ENCODE results near the gene SYT6.
A peak's percentile ranks its signal among the peaks of the same experiment; 100 is the strongest.

Gene SYT6

DNA sequence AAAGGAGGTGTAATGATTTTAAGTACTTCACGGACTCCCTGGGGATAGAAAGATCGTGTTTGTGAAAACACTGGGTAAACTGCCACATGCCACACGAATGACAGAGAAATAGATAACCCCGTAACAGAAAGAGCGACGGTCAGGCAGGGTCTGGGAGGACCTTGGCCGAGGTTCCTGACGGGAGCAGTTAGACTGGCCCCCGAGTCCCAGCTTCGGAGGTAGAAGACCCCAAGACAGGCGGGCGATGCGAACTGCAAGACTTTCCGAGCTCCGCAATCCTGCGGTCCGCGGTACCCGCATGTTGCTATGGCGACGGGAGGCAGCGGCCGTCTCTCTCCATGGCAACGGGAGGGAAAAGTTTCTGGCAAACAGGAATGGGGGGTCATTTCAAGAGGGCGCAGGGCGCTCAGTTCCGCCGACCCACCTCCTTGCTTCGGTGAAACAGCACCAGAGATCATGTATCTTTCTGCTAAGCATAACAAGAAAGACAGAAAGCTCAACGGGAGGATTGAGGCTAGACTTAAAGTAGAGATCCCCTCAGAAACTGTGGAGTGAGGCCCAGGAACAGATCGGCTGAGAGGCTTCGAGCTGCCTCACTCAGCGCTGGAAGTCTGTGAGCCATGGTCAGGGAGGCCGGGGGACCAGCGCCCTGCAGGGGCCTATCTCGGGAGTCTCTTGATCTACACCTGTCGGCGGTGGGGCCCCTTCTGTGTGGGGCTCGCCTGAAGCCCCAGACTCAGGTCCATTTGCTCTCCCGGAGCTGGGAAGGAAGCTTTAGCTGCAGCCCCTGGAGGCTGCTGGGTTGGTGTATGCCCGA is 685 bp upstream of the SYT6 start:
- DNase-seq, result peak; percentile 47

DNA sequence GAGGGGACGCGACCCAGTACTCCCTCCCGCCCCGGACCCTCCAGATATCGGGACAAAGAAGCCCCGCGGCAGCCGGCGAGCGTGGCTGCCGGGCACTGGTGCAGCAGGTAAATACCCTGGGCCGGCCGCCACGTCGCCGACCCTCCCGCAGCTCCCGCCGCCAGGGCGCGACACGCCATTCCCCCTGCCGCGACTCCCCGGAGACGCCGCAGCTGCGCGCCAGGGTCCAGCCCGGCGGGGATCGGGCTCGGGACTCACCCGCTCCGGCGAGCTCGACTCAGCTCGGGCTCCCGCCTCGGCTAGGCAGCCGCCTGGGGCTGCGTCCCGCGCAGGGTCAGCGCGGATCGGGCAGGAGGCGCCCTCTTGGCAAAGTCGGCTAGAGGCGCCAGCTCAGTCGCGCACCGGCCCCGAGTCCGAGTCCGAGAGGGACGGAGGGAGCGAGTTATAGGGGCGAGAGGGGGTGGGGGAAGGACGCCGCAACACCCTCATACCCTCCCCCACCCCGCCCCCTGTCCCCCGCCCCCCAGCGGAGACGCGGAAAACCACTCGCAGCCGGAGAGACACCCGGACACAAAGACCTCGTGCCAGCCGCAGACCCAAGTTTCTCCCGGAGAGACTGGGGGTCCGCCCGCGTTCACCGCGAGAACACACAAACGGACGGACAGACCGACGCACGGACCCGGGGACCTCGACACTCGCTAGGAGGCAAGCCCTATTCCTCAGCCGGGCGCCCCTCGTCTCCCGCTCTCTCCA is 985 bp downstream of the SYT6 start:
- DNase-seq, result peak; percentile 59

DNA sequence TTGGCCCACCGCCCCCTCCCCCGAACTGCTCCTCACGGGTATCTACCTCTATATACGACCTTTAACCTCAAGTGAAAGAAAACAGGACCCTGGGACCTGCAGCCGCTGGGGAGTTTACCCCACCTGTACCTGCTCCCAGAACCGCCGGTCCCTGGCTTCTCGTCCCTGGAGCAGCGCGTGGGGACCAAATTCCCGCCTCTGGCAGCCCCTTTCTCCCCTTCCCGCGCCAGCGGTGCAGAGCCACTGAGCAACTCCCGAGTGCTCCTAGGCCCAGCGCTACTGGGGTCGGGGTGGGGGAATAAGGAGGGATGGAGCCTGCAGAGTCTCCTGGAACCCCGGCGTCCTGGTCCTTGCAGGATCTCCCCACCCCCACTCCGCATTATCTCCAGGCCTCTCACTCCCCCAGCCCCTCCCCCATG is 1.6 kb downstream of the SYT6 start:
- no peak for DNase-seq

DNA sequence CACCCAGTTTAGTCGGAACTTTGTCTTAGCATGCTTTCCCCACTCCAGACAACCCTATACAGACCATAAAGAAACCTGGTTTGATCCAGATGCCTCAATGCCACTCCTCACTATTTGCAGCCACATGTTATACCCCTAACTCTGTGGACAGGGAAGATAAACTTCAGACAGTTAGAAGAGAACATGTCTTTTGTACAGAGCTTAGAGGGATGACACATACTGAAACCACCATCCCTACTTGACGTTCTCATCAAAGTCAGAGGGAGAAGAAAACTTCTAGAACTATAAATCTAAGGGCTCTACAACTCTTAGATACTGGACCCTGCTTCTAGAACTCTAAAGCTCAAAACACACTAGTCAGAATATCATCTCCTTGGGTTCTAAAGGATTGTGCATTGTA is 3.7 kb downstream of the SYT6 start:
- no peak for DNase-seq

DNA sequence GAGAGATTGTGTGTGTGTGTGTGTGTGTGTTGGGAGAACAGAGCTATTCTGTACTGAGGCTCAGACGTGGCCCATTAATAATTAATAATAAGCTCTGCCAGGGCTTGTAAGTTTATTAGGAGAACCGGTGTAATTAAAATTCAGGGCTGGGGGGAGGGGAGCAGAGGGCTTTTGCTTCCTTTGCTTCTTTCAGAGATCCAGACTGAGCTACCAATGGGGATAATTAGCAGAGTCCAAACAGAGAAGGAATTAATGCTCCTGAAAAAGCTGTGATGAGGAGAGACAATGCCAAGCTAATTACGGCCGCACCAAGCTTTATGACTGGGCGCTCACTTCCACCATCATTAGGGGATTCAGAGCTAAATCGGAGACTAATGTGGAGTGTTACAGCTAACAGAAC is 4.5 kb downstream of the SYT6 start:
- DNase-seq, result no peak

DNA sequence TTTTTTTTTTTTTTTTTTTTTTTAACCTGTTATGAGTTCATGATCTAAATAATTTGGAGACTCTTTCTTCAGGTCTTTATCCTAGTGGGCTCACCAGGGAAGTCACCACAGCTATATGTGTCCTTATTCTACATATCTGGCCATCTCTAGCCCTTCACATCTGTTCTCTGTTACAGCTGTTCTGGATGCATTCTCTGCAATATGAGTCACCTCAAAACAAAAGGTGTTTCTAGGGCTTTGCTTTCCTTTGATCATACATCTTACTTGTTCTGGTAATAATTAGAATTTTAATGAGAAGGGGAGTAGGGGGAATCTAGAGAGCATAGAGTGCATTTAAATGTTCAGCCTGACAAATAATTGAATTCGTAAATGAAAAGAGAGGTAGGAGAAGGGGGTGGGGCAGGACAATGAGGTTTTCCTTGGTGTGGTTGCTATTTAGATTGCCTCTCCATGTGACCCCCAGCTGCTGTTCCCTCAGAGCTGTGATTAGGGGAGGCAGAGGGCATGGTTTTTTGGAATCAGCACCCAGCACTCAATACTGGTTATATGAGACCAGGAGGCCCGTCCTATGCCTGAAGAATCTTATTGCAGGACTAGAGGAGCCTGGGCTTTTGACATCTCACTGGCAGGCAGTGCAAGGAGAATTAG is 8.0 kb downstream of the SYT6 start:
- no peak for DNase-seq

DNA sequence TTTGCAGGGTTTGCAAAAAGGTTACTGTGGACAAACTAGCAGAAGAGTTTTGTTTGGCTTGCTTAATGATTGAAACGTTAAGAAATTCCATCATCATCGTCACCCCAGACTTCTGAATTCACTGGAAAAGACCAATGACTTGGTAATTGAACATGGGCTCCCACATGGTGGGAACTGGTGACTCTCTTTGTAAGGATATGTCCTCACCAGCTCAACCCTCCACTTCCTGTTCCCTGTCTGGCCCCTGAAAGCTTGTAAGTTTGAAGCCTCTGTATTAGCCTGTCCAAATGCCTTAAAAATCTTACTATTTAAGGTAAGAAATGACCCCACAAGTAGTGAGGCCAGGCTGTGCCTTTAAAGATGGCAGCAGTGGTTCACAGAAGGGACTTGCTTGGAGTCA is 9.7 kb downstream of the SYT6 start:
- DNase-seq, result no peak

DNA sequence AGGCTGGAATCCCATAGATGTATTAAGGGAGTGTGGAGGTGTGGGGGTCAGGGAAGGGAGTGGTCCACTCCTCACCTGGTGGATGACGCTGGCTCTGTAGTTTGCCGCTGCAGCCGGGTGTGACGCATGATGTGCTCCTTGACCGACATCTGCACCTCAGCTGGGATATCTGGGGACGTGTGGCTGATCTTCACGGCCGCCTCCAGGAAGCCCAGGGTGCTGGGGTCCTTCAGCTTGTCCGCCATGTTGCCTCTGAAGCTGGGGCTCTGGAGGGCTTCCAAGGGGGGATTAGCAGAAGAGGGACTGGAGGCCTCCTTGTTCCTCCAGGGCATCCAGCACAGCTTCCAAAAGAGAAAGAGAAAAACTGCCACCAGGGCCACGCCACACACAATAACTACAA is 14.1 kb downstream of the SYT6 start:
- DNase-seq, result no peak

DNA sequence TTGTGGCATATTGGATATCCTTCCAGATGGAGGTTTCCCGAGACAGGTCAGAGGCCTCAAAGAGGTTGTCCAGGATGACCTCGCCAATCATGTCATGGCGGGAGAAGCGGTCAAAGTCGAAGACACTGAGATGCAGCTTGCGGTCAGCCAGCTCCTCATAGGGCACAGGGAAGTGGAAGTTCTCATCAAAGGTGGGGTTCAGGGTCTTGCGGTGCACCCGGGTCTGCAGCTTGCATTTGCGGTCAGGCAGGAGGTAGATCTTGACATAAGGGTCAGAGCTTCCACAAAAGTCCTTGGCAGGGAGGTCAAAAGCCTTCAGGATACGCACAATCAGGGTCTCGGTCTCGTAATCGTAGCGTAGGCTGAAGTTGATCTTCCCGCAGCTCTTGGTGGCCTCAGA is 16.2 kb downstream of the SYT6 start:
- DNase-seq, result no peak

DNA sequence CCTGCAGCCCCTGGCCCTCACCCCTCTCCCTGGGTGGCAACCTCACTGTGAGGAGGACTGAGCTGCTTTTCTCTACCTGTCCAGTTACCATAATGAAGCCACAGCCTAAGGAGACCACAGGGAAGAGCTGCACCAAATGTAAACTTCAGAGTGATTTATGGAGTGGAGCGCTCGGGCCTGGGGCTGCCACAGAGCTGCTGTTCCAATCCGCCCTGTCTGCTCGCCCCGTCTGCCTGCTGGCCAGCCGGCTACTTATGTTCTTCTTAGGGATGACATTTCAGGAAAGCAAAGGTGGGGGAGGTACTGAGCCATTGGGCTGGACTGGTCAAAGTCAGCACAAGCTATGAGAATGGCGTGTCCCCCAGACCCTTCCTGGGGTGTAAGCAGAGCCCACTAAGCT is 17.9 kb downstream of the SYT6 start:
- no peak for DNase-seq

DNA sequence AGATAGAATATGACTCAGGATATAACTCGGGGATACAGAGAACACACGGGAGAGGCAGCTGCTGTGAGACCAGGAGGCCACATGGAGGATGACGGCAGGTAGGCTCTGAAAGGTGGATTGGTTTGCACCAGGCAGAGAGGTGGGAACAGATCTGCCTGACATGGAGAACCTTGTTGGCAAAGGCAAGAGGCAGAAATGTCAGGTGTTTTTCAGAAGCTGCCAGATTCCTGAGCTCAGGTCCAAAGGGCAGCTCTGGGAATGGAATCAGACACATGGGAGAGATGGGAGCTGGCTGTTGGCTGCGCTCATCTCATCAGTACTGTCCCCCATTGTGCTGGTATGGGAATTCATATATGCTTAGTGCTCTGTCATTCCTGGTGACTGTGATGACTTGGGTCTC is 19.2 kb downstream of the SYT6 start:
- DNase-seq, result no peak

DNA sequence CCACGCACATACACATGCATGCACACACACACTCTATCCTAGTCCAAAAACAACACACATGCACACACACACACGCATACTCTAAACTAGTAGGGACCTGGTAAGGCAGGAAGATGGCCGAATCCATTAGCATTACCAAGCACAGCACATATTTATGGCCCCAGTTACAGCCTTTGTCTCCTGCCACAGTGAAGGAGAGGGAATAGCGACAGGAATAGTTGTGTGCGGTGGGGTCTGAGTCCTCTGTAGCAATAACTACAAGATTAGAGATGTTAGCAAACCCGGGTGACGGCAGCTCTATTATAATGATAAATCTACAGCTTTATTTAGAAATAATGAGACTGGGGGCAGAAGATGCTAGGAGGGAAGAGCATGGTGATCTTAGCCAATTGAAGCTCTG is 20.5 kb downstream of the SYT6 start:
- no peak for DNase-seq

DNA sequence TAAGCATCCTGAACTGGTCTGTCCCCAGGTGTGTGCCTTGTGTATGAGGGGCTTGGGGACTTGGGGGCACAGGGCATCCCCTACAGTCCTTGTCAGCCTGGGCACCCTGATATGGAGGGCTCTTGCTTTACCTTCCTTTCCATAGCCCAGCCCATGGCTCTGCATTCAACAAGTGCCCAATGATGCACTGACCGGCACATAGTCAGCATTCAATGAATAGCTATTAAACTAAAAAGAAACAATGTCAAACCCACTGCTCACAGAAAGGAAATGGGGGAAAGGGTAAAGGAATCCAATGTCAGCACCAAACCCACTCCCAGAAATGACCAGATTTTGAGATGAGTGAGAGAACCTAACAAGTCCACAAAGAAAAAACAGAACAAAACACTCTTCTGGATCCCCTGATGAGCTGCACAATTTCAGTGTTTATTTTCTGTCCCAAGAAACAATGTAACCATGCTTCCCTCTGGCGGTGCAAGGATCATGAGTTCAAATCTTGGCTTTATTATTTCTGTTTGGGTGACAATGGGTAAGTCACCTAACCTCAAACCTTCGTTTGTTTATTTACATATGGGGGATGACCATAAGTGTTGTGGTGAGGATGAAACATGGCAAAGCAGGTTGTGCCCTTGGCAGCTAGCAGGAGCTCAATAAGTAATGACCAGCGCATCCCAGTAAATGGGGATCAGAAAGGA is 22.0 kb downstream of the SYT6 start:
- no peak for DNase-seq

DNA sequence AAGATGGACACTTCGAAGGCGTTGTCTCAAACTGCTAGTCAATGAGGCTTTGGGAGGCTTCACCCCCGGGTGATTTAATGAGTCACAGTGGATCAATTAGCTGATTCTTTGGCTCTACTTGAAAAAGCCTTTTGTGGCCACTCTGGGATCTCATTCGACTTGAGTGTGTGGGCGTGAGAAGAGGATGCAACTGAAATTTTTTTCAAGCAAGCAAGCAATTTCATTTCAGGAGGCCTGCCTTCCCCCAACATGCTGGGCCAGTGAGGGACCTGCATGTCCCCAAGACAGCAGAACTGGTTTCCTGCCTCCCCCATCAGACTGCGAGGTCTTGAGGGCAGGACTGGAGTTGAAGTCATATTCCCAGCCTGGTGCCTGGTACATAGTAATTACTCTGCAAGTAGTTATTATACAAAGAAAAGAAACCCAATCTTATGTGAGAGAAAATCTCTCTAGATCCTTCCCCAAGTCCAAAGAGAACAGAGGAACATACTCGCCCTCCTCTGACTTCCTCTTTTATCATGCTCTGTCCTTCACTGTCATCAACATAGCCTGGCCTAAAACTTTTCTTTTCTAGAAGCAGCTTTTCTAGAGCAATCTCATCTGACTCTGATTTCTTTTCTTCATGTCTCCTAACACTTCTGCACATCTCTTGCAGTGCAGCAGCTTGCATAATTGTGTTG is 22.7 kb downstream of the SYT6 start:
- no peak for DNase-seq

DNA sequence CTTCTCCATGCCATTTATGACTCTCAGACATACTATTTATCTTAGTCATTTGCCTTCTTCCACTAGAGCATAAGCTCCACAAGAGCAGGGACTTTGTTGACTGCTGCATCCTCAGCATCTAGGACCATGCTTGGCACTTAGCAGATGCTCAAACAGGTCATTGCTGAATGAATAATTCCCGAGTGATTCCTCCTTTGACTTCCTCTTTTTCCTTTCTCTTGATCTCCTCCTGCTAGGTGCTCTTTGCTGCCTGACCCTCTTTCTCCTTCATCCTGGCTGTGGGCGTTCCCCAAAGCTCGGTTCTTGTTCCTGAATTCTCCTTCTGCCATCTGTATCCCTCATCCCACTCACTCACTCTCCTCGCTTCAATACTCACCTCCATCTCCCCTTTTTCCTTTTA is 23.5 kb downstream of the SYT6 start:
- DNase-seq, result no peak

DNA sequence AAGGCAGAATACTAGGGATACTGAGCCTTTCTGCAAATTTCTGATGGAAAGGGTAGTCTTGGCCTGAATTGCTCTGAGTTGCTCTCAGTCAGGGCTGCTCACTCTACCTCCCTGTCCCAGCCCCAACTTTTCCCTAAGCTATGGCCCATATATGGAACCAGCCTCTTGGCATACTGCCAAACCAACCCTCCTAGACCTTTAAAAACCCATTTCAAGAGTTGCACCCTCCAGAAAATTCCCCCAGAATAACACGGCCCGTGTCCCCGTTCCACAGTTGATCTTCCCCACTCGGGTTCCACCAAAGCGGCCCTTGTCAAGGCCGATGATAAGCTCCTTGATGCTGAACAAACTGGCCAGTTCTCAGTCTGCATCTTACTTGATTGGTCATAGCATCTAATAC is 25.4 kb downstream of the SYT6 start:
- no peak for DNase-seq

DNA sequence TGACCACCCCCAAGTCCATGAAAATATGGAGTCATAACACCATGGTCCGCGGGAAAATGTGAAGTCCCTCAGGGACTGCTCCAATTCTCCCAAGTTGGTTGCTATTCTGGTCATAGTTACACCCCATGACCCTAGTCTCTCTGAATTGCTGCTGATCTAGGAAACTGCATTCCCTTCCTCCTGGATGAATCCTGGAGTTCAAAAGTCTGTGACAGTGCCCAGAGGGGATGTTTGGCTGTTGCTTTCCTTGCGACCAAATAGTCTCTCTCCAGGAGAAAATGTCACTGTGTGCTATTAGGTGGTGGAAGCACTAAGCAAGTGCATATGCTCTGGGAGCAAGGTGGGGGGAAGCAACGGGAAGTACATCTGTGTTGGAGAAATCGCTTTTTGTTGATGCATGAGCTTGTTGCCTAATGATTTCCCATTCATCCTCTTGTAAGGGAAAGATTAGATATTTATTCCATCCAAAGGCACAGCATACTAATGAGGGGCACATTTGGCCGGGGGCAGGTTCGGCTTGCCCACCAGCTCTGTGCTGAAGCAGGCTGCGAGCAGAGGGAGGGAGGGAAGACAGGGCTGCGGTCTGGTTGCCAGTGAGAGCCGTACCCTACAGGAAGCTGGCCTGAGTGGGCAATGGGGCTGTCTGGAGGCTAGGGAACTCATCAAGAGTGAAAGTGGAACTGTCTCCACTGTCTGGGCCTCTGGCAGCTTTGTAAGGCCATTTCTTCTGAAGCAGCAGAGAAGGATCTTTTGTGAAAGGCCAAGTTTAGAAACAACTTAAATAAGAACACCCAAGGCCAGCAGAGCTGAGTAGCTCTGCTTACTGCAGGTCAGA is 27.2 kb downstream of the SYT6 start:
- no peak for DNase-seq

DNA sequence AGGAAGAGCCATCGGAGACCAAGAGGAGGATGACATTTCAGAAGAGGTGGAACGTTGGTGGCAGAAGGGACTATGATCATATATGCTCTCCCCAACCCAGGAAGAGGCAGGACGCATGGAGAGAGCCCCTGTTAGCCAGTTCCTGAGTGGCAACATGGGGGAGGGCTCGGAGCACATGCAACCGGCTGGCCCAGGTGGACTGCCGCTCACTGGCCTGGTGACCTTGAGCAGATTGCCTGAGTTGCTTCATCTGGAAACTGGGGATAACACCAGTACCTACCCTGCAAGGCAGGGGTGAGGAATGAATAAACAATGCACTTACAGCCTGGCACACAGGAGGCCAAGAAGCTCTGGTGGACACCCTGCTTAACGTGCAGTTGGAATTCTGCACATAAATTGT is 29.0 kb downstream of the SYT6 start:
- no peak for DNase-seq

DNA sequence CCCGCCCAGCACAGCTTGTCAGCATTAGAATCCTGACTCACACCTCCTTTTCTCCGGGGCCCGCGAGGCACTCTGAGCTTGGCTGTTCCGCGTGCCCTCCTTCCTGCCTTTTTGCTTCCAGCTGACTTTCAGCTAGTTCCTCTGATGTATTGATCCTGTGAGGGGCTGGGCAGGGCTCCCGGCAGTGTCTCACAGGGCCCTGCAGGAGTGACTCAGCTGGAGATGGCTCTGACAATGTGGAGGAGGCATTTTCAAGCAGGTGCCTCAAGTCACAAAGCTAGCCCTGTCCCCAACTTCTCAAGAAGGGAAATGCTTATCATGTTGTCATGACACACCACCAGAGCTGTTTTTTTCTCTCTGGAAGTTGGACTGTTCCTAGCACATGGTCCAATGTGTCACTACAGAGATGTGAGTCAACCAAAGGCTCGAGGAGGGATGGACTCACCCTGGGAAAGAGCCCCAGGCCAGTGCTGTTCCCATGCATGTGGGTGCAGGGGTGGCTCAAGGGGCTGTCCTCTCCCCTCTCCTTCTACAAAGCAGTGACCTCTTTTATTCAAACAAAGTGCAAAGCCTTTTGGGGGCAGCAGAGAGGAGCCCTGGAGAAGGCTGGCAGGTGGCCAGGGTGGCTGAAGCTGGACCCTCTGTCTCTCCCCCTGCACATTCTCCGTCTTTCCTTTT is 30.6 kb downstream of the SYT6 start:
- no peak for DNase-seq

DNA sequence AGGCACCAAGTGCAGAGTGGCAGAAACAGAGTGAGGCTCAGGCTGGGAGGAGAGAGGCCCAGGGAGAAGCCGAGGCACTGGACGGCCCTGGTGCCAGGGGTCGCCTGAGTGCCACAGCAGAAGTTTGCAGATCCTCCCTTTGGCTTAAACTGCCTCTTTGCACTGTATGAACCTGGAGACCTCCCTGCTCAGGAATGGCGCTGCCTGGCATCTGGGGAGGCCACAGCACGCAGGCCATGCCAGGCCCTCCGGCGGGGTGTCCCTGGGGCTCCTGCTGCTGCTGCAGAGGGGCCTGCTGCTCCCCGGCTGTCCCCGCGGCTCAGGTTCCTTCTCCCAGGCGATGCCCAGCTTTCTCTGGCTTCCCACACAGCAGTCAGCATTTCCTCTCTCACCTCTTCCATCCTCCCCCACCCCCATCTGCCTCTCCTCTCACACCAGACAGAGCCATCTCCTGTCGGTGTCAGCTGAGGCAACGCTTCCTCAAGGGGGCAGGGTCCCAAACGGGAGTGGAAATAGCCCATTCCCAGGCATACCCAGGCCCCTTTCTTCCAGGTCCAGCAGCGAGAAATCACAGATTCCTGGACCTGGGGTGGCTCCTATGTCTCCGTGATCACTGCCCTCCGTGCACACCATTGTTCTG is 35.2 kb downstream of the SYT6 start:
- DNase-seq, result no peak

DNA sequence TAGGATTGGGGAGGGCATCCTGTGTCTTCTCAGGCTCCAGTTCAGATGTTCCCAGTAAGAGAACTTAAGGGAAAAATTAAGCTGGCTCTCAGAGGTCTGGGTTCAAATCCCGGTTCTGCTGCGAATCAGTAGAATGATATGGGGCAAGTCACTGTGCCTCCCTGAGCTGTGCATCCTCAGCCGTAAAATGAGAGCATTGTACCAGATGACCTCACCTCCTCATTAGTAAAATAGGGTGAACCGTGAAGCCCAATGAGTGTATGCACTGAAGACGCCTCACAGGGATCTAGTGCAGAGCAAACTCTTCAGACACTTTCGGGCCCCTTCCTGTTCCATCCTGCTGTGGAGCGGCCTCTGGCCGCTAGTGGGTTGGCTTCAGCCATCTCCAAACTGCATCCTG is 36.0 kb downstream of the SYT6 start:
- no peak for DNase-seq

Measured in femur (tissue), 1 donor.